ENCODE results near the gene MLLT10. TPM values are rescaled to one million over a fixed set of nuclear protein-coding genes. Genes with fewer than 3 reads are reported as not detected.

Gene MLLT10
- total RNA-seq, 1 donor from 2014 or later = 43.9 TPM

DNA sequence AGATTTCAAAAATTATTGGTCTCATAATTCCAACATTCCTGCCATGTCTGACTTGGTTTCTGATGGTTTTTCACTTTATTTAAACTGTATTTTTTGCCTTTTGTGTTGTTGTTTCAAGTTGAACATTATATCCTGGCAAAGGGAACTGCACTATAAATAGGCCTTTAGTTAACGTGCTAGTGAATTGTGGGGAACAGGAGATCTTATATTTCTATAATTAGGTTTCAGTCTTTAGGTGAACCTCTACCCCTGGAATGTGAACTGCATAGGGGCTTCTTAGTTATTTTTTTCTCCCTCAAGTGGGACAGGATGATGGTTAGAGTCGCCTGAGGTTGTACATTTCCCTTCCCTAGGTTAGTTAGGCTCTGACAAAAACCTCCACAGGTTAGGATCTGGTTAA, 128.6 kb downstream of the MLLT10 start:
- H3K27me3 Mint-ChIP-seq (ENCODE audit: unreplicated experiment) = no peaks in the 10 kb centered on the region

DNA sequence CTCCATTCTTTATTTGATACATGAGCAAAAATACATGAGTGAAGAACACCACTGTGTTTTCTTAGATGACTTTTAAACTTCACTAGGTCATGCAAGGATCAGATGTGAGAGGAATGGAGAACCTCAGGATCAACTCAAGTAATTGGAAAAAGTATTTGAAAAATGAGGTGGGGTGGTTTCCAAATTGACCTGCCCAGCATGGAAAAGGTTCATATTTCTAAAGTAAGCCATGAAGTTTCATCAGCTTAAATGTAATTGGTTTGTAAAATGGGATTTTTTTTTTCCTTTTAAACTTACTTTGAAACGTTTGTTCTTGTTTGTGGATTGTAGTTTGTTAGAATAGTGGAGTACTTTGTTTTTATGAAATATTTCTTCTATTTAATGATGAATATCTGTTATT, 134.8 kb downstream of the MLLT10 start:
- Mint-ChIP-seq H3K4me1 (ENCODE audit: unreplicated experiment) (peaks cover 31% of the 10 kb centered on the region), H3K36me3 (ENCODE audit: unreplicated experiment) (peaks cover 16% of the 10 kb centered on the region), H3K9me3 (ENCODE audit: unreplicated experiment) (no peaks in the 10 kb centered on the region), H3K27ac (ENCODE audit: unreplicated experiment) (peak overlapping the region; percentile 83), H3K27me3 (ENCODE audit: unreplicated experiment) (no peaks in the 10 kb centered on the region), H3K4me3 (ENCODE audit: unreplicated experiment) (no peak overlapping the region)
- DNase-seq (ENCODE audit: extremely low spot score, unreplicated experiment) = no peak
- TF ChIP-seq, protein P1, sequence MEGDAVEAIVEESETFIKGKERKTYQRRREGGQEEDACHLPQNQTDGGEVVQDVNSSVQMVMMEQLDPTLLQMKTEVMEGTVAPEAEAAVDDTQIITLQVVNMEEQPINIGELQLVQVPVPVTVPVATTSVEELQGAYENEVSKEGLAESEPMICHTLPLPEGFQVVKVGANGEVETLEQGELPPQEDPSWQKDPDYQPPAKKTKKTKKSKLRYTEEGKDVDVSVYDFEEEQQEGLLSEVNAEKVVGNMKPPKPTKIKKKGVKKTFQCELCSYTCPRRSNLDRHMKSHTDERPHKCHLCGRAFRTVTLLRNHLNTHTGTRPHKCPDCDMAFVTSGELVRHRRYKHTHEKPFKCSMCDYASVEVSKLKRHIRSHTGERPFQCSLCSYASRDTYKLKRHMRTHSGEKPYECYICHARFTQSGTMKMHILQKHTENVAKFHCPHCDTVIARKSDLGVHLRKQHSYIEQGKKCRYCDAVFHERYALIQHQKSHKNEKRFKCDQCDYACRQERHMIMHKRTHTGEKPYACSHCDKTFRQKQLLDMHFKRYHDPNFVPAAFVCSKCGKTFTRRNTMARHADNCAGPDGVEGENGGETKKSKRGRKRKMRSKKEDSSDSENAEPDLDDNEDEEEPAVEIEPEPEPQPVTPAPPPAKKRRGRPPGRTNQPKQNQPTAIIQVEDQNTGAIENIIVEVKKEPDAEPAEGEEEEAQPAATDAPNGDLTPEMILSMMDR (IDR thresholded peaks at IDR 0.05) = no peak

More for the DNA sequence above, 128.6 kb downstream of the MLLT10 start:
- Mint-ChIP-seq H3K9me3 (ENCODE audit: unreplicated experiment) (no peaks in the 10 kb centered on the region), H3K36me3 (ENCODE audit: unreplicated experiment) (peaks cover 7% of the 10 kb centered on the region), H3K4me3 (ENCODE audit: unreplicated experiment) (no peak overlapping the region), H3K27ac (ENCODE audit: unreplicated experiment) (no peak overlapping the region), H3K4me1 (ENCODE audit: unreplicated experiment) (peaks cover 22% of the 10 kb centered on the region)
- no peak for DNase-seq (ENCODE audit: extremely low spot score, unreplicated experiment)
- TF ChIP-seq, protein P1 (IDR thresholded peaks at IDR 0.05) = no peak

DNA sequence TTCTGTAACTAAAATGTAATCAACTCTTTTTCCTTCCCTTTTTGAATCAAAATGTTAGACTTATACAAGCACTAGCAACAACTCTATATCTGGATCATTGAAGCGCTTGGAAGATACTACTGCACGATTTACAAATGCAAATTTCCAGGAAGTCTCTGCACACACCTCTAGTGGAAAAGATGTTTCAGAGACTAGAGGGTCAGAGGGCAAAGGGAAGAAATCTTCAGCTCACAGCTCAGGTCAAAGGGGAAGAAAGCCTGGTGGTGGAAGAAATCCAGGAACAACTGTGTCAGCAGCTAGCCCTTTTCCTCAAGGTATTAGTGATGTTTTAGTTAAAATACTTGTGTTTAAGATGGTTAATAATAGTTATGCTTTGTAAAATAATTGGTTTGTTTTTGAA, 136.4 kb downstream of the MLLT10 start:
- DNase-seq (ENCODE audit: extremely low spot score, unreplicated experiment) = no peak
- H3K36me3 Mint-ChIP-seq (ENCODE audit: unreplicated experiment) = peaks cover 23% of the 10 kb centered on the region
- H3K27me3 Mint-ChIP-seq (ENCODE audit: unreplicated experiment) = no peaks in the 10 kb centered on the region
- H3K9me3 Mint-ChIP-seq (ENCODE audit: unreplicated experiment) = no peaks in the 10 kb centered on the region
- no peak overlapping the region for H3K27ac Mint-ChIP-seq (ENCODE audit: unreplicated experiment)
- H3K4me3 Mint-ChIP-seq (ENCODE audit: unreplicated experiment) = no peak overlapping the region
- TF ChIP-seq, protein P1 (IDR thresholded peaks at IDR 0.05) = no peak
- peaks cover 31% of the 10 kb centered on the region for H3K4me1 Mint-ChIP-seq (ENCODE audit: unreplicated experiment)

GRCh38 chr10:21673668-21674067, 139.6 kb downstream of the MLLT10 start:
- Mint-ChIP-seq H3K4me3 (ENCODE audit: unreplicated experiment) (no peak overlapping the region), H3K9me3 (ENCODE audit: unreplicated experiment) (no peaks in the 10 kb centered on the region), H3K27me3 (ENCODE audit: unreplicated experiment) (no peaks in the 10 kb centered on the region), H3K4me1 (ENCODE audit: unreplicated experiment) (peaks cover 21% of the 10 kb centered on the region), H3K36me3 (ENCODE audit: unreplicated experiment) (peaks cover 19% of the 10 kb centered on the region), H3K27ac (ENCODE audit: unreplicated experiment) (no peak overlapping the region)
- TF ChIP-seq, protein P1 (IDR thresholded peaks at IDR 0.05) = no peak
- no peak for DNase-seq (ENCODE audit: extremely low spot score, unreplicated experiment)

DNA sequence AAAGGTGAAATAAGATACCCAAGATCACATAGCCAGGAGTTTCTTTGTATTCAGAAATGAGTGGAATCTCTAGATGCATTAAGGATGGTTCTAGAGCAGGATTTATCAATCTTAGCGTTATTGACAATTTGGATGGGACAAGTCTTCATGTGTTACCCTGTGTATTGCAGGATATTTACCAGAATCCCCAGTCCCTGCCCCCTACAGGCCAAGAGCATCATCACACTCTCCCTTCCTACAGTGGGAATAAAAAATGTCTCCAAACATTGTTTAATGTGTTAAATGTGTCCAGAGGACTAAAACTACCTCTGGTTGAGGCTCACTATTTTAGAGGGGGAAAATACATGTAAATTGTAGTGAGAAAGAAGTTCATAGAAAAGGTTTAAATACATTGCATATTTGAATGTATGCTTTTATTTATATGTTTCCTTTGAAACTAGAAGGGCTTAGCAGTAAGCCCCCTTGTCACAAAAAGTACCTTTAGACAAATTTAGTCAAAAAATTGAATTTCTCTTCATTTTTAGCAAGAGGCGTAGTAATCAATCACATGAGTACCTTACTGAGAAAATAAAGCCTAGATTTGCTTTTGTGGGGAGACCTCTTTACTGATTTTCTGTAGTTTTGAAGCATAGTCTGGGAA, 141.2 kb downstream of the MLLT10 start:
- peaks cover 17% of the 10 kb centered on the region for H3K36me3 Mint-ChIP-seq (ENCODE audit: unreplicated experiment)
- H3K27me3 Mint-ChIP-seq (ENCODE audit: unreplicated experiment) = no peaks in the 10 kb centered on the region
- TF ChIP-seq, protein P1 (IDR thresholded peaks at IDR 0.05) = peak; percentile 66
- H3K4me1 Mint-ChIP-seq (ENCODE audit: unreplicated experiment) = peaks cover 11% of the 10 kb centered on the region
- no peak overlapping the region for H3K4me3 Mint-ChIP-seq (ENCODE audit: unreplicated experiment)
- no peaks in the 10 kb centered on the region for H3K9me3 Mint-ChIP-seq (ENCODE audit: unreplicated experiment)
- no peak overlapping the region for H3K27ac Mint-ChIP-seq (ENCODE audit: unreplicated experiment)
- DNase-seq (ENCODE audit: extremely low spot score, unreplicated experiment) = no peak

Measured in osteocyte (in vitro differentiated cells).